ENCODE data around the gene SEPSECS.

SEPSECS gene

DNA sequence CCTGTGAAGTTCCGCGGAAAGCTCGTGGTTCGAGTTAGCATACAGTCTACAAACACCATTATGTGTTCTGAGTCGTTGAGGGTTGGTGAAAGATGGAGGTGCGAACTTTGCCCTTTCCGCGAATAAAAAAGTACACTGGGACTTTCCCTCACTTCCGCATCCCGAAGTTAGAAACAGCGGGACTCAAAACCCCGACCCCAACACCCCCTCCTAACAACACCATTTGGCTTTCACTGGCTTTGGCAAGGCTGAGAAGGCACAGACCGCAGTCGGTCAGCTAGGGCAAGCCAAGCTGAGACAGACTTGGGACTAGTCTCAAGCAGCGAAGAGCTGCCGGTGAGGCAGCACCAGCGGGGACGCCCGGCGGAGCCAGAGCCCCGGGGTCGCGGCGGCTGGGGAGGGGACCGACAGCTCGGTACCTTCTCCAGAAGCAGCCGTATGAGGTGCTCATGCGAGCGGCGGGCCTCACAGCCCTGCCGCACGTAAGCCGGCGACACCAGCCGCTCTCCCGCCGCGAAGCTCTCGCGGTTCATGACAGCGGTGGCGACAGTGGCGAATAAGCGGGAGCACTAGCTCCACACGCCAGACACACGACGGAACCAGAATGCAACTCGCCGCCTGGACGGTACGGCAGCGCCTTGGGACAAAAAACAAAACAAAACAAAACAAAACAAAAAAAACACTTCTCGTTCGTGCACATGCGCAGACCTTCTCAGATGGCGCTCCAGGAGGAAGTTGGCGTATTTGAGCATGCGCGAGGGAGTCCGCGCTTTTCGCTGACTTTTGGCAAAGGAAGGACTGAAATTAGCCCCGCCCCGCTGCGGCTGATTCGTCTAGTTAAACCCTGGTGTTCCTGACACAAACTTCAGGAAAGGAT is at the start of gene SEPSECS:
SEPSECS (minus strand) TSS at position 613 of the 877 bp plus-strand sequence; CDS start at position 533, 80 bp downstream.
- peak; percentile 99 for DNase-seq

DNA sequence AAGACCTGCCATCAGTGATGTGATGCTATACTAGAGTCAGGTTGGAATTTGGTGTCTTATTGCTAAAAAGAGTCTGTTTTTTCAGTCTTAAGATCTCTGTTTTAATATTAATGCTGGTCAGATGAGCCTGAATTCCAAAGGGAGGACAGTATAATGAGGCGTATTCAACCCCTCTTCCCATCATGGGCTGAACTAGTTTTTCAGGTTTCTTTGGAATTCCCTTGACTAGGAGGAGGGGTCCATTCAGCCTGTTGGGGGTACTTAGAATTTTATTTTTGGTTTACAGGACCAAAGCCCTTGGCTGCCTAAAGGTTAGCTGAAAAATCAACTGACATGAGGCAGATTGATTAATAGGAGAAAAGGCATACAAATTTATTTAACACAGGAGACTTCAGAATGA is 49.5 kb upstream of the SEPSECS start:
- DNase-seq, result no peak

DNA sequence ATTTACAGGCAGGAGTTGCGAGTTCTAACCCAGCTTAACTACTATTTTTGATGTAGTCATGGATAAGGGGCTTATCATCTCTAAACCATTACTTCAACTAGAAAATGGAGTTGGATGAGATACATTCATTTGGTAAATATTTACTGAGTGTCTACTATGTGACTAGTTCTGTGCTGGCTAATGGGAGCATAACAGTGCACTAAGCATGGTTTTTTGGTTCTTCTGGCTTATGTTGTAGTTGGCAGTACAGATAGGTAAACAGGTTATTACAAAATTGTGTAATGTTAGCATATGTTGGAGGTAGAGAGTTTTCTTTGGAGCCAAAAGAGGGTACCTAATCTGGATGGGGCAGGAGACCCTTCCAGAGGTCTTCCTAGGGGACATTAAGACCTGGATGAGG is 47.7 kb upstream of the SEPSECS start:
- no peak for DNase-seq

DNA sequence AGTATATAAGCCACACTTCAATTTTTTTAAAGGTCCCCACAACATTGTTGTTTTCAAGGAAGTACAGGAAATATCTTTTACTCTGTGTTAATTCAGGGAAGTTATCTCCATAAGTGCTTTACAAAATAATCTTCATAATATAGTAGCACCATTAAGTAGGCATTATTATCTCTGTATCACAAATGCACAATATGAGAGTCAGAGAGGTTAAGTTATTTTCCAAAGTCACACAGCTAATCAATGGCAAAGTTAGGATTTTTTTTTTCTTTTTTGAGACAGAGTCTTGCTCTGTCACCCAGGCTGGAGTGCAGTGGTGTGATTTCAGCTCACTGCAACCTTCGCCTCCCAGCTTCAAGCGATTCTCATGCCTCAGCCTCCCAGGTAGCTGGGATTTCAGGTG is 38.5 kb upstream of the SEPSECS start:
- DNase-seq, result no peak

DNA sequence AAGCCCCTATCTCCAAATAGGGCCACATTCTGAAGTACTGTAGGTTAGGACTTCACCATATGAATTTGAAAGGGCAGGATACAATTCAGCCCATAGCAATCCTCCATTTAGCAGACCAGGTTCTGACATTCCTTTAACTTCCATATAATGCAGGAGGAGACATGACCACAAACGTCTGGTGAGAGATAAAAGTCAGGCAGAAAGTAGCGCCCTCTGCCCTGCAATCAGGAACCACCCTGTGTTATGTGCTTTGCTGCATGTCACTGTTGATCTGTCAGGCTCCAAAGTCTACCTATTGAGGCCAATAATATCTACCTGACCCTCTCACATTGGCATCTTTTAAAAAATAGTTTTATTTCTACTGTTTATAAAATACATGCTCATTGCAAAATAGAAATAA is 30.2 kb upstream of the SEPSECS start:
- no peak for DNase-seq

DNA sequence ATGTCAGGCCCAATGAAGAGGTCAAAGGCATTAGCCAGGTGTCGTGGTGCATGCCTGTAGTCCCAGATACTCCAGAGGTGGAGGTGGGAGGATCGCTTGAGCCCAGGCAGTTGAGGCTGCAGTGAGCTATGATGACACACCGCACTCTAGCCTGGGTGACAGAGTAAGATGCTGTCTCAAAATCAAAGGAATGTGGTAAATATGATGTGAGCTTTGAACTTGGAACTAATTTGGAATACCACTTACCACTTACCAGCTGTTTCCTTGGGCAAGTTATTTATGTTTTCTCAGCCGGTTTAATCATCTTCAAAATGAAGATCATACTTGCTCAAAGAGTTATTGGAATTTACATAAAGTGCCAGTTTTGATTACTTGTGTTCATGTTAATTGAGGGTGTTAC is 23.8 kb upstream of the SEPSECS start:
- no peak for DNase-seq

DNA sequence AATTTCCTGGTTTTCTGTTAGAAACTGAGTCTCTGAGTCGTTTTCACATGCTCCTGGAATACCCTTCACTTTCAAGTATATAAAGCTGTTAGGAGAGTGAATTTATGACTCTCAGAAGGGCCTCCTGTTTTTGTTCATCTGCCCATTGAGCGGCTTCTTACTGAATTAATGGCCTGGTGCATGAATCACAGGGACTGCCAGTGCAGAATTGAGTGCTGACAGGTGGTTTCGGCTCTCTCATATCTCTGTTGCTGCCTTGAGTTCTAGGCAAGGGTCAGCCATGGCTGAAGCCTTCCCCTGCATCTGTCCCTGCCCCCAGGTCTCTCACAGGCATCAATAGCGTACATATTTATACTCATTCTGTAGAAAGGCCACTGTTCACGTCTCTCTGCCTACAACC is 22.7 kb upstream of the SEPSECS start:
- no peak for DNase-seq

DNA sequence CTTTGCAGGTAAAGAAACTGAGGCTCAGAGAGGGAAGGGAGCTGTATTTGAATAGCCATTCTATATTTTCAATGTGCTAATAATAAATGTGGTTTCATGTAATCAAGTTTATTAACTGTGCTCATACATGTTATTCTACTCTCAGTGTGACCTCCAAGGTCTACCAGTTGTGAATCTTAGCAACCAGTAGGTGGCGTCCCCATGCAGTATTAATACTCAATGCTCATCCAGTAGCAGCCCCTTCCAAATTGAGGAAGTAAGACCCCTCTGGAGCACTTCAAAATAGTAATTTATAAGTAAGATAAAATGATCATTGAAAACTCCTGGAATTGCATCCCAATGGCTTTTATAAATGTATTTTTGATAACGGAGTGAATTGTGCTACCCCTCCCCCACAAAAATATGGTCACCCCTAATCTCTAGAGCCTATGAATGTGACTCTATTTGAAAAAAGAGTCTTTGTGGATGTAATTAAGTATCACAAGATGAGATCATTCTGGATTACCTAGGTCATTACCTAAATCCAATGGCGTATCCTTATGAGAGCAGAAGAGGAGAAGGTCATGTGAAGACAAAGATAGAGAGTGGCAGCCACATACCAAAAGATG is 20.4 kb upstream of the SEPSECS start:
- peak; percentile 61 for DNase-seq

DNA sequence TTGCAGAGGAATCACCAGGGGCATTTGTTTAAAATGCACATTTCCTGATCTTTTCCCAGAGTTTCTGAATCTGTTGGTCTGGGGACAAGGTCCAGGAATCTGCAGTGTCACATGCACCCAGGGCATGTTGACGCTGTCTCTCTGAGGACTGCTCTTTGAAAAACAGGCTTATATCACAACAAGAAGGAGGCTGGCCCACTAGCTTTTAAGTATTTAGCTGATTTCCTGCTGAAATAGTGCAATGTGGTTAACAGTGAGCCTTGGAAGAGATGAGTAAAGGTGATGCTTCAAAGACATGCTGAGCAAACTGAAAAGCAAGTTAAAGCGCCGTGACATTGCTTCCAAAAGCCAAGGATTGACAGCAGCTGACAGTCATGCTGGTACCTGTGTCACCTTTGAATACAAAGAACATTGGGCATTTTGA is 18.6 kb upstream of the SEPSECS start:
- no peak for DNase-seq

DNA sequence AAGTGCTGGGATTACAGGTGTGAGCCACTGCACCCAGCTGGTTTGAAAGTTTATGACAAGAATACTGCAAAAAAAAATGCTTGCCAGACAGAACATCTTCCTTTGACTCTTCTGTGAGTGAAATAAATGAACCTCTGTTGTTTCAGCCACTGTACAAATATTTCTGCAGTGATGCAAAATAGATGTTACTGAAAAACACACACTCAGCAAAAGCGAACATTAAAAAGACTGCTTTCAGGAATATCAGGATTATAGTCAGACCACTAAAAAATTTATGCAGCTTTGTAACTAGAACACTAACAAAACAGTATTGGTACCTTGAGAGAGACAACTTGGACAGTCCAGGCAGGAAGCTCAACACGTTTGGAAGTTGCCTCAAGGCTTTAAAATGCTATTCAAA is 16.9 kb upstream of the SEPSECS start:
- DNase-seq, result no peak

DNA sequence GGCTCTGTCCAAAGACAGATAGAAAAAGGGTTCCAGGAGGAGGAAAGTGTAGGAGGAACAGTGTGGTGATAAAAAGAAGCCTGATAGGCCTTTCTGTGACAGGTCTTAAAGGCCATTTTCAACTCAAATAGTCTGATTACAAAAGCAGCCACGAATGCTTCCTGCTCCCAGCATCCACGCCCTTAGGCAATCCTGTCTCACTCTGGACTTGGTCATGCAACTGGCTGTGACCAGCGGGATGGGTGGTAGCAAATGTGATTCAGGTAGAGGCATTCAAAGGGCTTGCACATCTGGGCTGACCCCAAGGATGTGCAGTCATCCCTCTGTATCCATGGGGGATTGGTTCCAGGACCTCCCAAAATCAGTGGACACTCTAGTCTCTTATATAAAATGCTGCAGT is 14.4 kb upstream of the SEPSECS start:
- peak; percentile 34 for DNase-seq

DNA sequence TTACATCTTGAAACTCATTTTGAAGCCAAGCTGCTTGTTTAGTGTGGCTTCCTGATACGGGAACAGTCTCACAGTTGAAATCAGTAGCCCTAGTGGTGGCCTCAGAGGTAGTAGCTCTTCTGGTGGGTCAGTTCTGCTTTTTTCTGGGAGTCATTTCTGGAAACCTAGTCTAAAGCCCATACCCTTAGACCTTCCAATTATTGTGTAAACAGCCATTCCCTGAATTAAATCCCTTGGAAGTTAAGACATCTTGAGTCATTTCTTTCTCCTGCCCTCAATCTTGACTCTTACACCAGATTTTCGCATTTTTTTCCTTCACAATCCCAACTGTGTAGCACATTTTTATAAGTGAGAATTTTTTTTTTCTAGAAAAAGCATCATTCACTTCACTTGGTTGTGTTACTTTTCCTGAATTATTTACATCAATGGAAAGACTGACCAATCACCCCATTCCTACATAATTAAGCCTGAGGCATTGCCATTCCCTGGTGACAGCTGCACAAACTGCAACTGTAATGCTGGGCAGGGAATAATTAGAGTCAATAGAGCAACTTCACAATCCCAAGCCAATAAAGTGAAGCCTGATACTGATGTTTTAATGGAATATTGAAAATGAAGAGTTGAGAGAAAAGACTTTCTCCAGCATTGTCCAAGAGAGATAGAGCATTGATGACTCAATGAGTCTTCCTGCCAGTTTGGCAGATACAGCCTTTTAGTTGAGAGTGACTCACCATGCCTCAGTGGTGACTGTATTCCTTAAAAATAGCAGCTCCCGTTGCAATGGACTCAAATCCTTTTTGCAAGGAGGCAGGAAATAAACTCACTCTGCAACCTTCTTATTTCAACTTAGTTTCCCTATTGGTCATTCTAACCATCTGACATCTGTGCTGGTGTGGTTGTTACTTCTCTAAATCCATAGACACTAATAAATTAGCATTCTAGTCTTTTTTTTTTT is 13.0 kb upstream of the SEPSECS start:
- DNase-seq, result peak; percentile 98

DNA sequence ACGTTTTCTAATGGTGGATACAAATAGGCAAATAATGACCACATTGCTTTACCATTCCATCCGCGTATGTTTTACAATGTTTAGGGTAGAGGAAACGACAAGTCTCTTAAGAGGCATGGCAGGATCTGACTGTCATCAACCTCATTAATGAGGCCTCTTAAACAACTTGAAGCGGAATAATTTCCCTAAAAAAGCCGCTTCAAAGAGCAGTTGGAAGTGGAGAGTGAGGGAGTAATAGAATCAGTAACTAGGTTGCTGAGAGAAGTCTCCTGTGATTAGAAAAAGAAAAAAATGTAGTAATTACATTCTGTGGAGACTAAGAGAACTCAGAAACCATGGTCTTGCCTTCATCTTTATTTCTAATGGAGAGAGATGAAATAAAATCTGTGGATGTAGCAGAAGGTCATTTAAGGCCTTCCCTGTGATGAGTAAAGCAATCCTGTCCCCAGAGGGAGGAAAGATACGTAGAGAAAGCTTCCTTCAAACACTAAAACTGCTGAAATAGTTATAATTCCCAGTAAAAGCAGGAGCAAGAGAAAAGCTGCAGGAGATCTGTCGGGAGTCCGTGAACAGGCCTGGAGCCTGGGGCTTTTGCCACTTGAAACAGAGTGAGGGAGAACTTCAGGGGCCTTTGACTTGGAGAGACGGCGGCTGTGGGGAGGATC is 11.1 kb upstream of the SEPSECS start:
- no peak for DNase-seq

DNA sequence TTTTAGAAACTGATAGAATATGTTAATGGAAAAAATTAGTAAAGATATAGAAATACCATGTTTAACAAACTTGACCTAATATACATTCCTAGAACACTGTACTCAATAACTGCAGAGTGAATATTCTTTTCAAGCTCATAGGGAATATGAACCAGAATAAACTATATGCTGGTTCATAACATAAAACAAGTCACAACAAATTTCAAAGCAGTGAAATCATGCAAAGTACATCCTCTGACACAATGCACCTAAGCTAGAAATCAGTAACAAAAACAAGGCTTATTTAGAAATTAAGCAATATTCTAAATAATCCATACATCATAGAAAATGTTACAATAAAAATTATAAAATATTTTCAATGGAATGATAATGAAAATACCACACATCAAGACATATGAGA is 9.2 kb upstream of the SEPSECS start:
- no peak for DNase-seq

DNA sequence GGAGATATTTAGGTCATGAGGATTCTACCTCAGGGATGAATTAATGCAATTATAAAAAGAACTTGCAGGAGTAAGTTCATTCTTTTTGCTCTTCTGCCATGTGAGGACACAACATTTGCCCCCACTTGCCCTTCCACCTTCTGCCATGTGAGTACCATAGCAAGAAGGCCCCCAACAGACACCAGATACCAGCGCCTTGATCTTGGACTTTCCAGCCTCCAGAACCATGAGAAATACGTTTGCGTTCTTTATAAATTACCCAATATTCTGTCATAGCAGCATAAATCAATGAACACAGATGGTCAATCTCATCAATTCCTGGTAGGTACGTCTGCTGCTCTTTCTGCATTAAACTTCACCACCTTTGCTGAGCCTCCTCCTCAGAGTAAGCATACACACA is 5.7 kb upstream of the SEPSECS start:
- no peak for DNase-seq

DNA sequence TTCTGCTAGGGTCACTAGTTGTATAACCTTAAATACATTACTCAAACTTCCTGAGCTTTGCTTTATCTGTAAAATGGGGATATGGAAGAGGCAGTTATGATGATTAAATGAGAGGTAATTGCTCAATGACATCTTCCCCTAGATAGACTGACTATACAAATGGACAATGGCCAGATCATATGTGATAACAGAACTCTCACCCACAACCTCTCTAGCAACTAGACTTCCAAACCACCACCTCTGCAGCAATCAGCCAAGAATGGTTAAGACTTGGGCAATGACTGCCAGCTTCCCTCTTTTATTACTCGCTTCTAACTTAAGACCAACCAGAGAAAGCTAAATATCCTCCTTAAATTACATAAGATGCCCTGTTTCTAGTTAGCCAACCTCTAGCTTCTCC is 2.9 kb upstream of the SEPSECS start:
- DNase-seq, result peak; percentile 84

DNA sequence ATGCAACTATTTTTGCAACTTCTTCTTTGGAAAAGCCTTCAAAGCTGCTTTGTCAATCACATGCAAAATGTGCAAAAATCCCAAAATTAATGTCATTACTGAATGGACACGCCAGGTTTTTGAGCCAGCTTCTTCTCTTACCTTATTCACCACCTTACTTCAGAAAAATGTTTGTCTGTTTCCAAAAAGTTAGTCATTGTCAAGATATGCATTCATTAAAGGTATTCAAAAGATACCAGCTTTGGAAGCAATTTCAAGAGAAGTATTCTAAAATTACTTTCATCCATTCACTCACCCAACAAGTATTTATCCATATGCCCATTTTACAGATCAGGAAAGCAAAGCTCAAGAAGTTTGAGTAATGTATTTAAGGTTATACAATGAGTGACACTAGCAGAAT is 2.3 kb upstream of the SEPSECS start:
- DNase-seq, result no peak

DNA sequence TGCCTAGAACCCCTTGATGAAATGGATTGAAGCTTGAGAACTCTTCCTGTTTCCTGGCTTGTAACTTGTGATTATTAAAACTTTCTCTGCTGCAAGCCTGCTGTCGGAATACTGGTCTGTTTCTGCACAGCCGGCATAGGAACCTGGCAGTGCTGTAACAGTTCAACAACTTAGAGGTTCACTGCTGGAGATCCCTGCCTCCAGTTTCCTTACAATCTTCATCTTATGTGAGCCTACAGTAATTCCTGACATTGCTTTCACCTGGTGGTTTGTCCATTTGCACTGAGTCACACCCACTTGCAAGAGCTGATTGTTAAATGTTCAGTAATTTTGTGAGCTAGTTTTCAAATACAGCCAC is 1.3 kb upstream of the SEPSECS start:
- DNase-seq, result no peak

DNA sequence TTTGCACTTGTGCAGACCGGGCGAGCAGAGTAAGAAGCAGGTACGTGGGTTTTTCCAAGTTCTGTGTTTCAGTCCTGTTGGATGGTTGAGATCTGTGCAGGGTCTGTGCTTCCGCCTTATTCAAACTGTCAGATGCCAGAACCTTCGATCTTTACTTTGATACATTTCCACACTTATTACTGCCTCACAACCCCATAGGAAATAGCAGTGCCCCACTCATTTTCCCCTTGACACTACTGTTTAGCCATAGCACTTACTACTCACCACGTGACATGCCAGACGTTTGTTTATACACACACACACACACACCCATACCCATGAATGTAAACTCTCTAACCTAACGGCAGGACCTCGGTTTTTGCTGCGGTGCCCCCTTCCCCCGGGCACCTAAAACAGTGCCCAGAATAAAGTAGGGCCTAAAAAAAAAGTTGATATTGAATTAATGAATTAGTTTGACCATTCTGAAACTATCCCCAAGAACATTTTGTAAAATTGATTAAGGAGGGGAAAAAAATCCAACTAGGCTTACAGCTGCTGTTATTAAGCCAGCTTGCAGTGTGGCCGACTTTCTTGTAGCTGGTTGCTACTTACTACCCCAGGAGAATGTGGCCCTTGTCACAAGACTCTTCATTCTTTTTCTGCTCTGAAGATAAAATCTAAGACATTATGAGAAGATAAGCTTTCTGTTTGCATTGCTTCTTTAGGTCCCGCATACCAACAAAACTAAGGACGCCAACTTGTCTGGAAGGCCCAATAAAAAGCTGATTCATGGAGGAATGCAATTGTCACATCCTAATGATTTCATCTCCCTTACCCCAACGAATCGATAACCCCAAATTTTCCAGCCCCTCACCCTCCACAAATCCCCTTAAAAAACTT is 704 bp upstream of the SEPSECS start:
- DNase-seq, result no peak

DNA sequence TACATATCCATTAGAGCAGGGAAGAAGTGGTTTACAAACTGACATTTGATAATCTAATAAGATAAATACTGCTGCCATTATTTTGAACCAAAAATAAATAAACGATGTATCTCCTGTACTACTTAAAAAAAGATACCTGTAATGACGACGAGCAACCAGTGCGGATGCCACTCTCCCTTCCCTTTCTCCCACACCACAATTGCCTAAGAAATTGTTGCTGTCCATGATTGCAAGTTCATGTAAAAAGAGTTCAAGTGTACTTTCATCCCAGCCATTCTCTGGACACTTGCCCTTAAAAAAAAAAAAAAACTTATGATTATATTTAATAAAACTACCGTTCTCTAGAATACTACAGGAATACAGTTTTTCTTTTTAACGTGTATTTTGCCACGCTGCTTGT is 1.4 kb downstream of the SEPSECS start:
- no peak for DNase-seq

DNA sequence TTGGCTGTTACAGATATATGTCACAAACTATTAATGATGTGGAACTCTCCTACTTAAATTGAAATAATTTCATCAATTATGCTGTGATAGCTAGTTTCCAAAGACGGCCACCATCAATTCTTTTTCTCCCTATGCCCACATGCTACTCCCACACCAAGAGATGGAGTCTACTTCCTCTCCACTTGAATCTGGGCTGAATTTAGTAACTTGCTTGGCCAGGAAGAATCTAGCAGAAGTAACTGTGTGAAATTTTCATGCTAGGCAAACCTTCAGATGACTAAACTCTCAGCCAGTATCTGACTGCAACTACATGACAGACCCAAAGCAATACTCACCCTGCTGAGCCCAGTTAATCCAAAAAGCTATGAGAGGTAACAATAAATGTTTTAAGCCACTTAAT is 3.2 kb downstream of the SEPSECS start:
- peak; percentile 76 for DNase-seq

DNA sequence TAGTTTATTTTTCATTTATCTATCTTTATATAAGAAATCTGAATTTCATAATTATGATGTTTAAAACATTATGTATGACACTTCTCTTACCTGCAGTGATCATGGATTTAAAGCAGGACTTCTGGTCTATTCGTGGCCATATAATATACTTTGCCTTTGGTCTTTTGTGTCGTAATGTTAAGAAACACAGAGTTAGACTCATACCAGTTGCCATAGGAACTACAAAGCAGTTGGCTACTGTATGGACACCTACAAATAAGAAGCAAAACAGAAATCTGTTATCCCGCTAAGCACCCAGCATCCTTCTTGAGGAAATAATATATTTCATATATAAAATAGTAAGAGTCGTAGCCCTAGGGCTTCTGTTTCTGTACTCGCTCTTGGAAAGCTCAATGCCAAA is 4.3 kb downstream of the SEPSECS start:
- DNase-seq, result no peak

Measured in inflammatory macrophage treated with lipopolysaccharide for 4 hours (primary cell).